Muscle of leg (tissue), 11 donors: Measurements from ENCODE around the gene HTR1A. TPM values are rescaled to one million over a fixed set of nuclear protein-coding genes. Genes with fewer than 3 reads are reported as not detected.

Experiments
- DNase-seq: peaks from one replicate; pipeline ENCODE4 v3.0.0; 2013
- H3K27ac ChIP-seq: one replicate; pipeline ENCODE4 v1.5.1; 2013; ENCODE audit warnings: mild to moderate bottlenecking, low read length, control low read depth
- H3K27me3 ChIP-seq: one replicate; pipeline ENCODE4 v1.6.1; 2013; ENCODE audit warnings: low read length; ENCODE audit not compliant: control insufficient read depth, insufficient read depth
- H3K36me3 ChIP-seq: one replicate; pipeline ENCODE4 v1.6.1; 2013; ENCODE audit warnings: low read length; ENCODE audit not compliant: control insufficient read depth, insufficient read depth
- H3K4me1 ChIP-seq: one replicate; pipeline ENCODE4 v1.6.1; 2013; ENCODE audit warnings: low read length; ENCODE audit not compliant: control insufficient read depth, insufficient read depth
- H3K4me3 ChIP-seq: one replicate; pipeline ENCODE4 v1.5.1; 2013; ENCODE audit warnings: low read length, control low read depth
- H3K9me3 ChIP-seq: replicated peaks from 2 replicates; pipeline ENCODE4 v1.6.1; 2013; ENCODE audit warnings: low read depth, low read length; ENCODE audit not compliant: control insufficient read depth
- WGBS: methylation state at CpG from one replicate; pipeline ENCODE4 v1.1.5; 2013; ENCODE audit warnings: missing lambda C conversion rate; ENCODE audit not compliant: insufficient coverage; 5-methylcytosine and 5-hydroxymethylcytosine counted together
- polyA plus RNA-seq, 8 donors: library from polyadenylated mRNA; unstranded; fragments of 120-200 nt; gene quantifications; one replicate each; pipeline versions ENCODE4 v1.2.1 to v1.2.3, GENCODE V29; 2013; ENCODE audit warnings: inconsistent platforms in 1 of 8, low replicate concordance in 1 of 8; ENCODE audit not compliant: insufficient read length in 8 of 8, insufficient read depth in 1 of 8
- total RNA-seq: library from RNA; stranded (reverse); fragments of 120-200 nt; gene quantifications from one replicate; pipeline ENCODE4 v1.2.4, GENCODE V29; 2013

Gene HTR1A
- total and polyA plus RNA-seq, 9 donors: not detected

- H3K9me3 ChIP-seq: no peaks in the 10 kb centered on the region
- DNase-seq: peak; percentile 9
- H3K27ac ChIP-seq: no peak overlapping the region
- no peaks in the 10 kb centered on the region for H3K36me3 ChIP-seq
- no peak overlapping the region for H3K4me3 ChIP-seq
- under 1% methylated on average over 39 of the region's 44 CpGs for WGBS
- peaks cover 36% of the 10 kb centered on the region for H3K27me3 ChIP-seq
- H3K4me1 ChIP-seq: no peaks in the 10 kb centered on the region
Observed at GRCh38 chr5:63959177-63959982, 2.9 kb downstream of the HTR1A start.

- no peaks in the 10 kb centered on the region for H3K4me1 ChIP-seq
- H3K4me3 ChIP-seq: no peak overlapping the region
- DNase-seq: no peak
- H3K9me3 ChIP-seq: no peaks in the 10 kb centered on the region
- peaks cover 36% of the 10 kb centered on the region for H3K27me3 ChIP-seq
- no peak overlapping the region for H3K27ac ChIP-seq
- H3K36me3 ChIP-seq: no peaks in the 10 kb centered on the region
- 0% methylated on average over 2 of the region's 3 CpGs for WGBS
Observed at GRCh38 chr5:63958654-63959053, 3.6 kb downstream of the HTR1A start.

- WGBS: no CpG with 5 or more reads among the region's 2 CpGs
- H3K27ac ChIP-seq: no peak overlapping the region
Observed at GRCh38 chr5:63957617-63958016, 4.6 kb downstream of the HTR1A start.

GRCh38 chr5:63953217-63953616, 9.0 kb downstream of the HTR1A start:
- Histone ChIP-seq H3K4me3 (no peak overlapping the region), H3K9me3 (no peaks in the 10 kb centered on the region), H3K27me3 (no peaks in the 10 kb centered on the region), H3K27ac (no peak overlapping the region), H3K4me1 (no peaks in the 10 kb centered on the region), H3K36me3 (no peaks in the 10 kb centered on the region)
- WGBS: no CpG with 5 or more reads among the region's 3 CpGs
- no peak for DNase-seq

More at GRCh38 chr5:63957617-63958016, 4.6 kb downstream of the HTR1A start:
- H3K36me3 ChIP-seq: no peaks in the 10 kb centered on the region
- H3K4me1 ChIP-seq: no peaks in the 10 kb centered on the region
- H3K4me3 ChIP-seq: no peak overlapping the region
- DNase-seq: no peak
- H3K9me3 ChIP-seq: no peaks in the 10 kb centered on the region
- peaks cover 35% of the 10 kb centered on the region for H3K27me3 ChIP-seq

GRCh38 chr5:63935103-63935502, 27.1 kb downstream of the HTR1A start:
- Histone ChIP-seq H3K4me3 (no peak overlapping the region), H3K27me3 (no peaks in the 10 kb centered on the region), H3K4me1 (no peaks in the 10 kb centered on the region), H3K9me3 (no peaks in the 10 kb centered on the region), H3K36me3 (no peaks in the 10 kb centered on the region), H3K27ac (no peak overlapping the region)
- no peak for DNase-seq
- no CpG with 5 or more reads among the region's 1 CpG for WGBS

- no peaks in the 10 kb centered on the region for H3K27me3 ChIP-seq
- H3K36me3 ChIP-seq: no peaks in the 10 kb centered on the region
- no peaks in the 10 kb centered on the region for H3K9me3 ChIP-seq
- H3K4me3 ChIP-seq: no peak overlapping the region
- no peaks in the 10 kb centered on the region for H3K4me1 ChIP-seq
- 67% methylated on average over 1 of the region's 1 CpG for WGBS
- DNase-seq: no peak
- no peak overlapping the region for H3K27ac ChIP-seq
Observed at GRCh38 chr5:63931836-63932235, 30.4 kb downstream of the HTR1A start.

- no peak overlapping the region for H3K27ac ChIP-seq
- H3K36me3 ChIP-seq: no peaks in the 10 kb centered on the region
- H3K9me3 ChIP-seq: no peaks in the 10 kb centered on the region
- H3K4me1 ChIP-seq: no peaks in the 10 kb centered on the region
- no peaks in the 10 kb centered on the region for H3K27me3 ChIP-seq
- 67% methylated on average over 1 of the region's 3 CpGs for WGBS
- no peak for DNase-seq
- H3K4me3 ChIP-seq: no peak overlapping the region
Observed at GRCh38 chr5:63928451-63928850, 33.8 kb downstream of the HTR1A start.

GRCh38 chr5:63923914-63924313, 38.3 kb downstream of the HTR1A start:
- no CpG with 5 or more reads among the region's 3 CpGs for whole genome bisulfite sequencing

GRCh38 chr5:63919763-63920478, 42.3 kb downstream of the HTR1A start:
- Histone ChIP-seq H3K4me1 (no peaks in the 10 kb centered on the region), H3K27me3 (no peaks in the 10 kb centered on the region), H3K9me3 (no peaks in the 10 kb centered on the region), H3K27ac (no peak overlapping the region), H3K4me3 (no peak overlapping the region), H3K36me3 (no peaks in the 10 kb centered on the region)
- WGBS: no CpG with 5 or more reads among the region's 7 CpGs
- no peak for DNase-seq

More at GRCh38 chr5:63923914-63924313, 38.3 kb downstream of the HTR1A start:
- Histone ChIP-seq H3K27ac (no peak overlapping the region), H3K27me3 (no peaks in the 10 kb centered on the region), H3K4me1 (no peaks in the 10 kb centered on the region), H3K9me3 (no peaks in the 10 kb centered on the region), H3K36me3 (no peaks in the 10 kb centered on the region), H3K4me3 (no peak overlapping the region)
- DNase-seq: no peak

- Histone ChIP-seq H3K4me1 (no peaks in the 10 kb centered on the region), H3K36me3 (no peaks in the 10 kb centered on the region), H3K27me3 (no peaks in the 10 kb centered on the region), H3K4me3 (no peak overlapping the region), H3K9me3 (peaks cover 4% of the 10 kb centered on the region), H3K27ac (no peak overlapping the region)
- no peak for DNase-seq
Observed at GRCh38 chr5:63916786-63917185, 45.5 kb downstream of the HTR1A start.
